T-helper 1 cell treated with Interleukin-12 subunit alpha and Interleukin-12 subunit beta and Interleukin-4 antibody, amounts not matched to agents 30 ng/mL and 1 ng/mL, for 36 hours (primary cell): ENCODE data around the gene RFX2. TPM values are rescaled to one million over a fixed set of nuclear protein-coding genes. Genes with fewer than 3 reads are reported as not detected.
"Not testable (repeated sequence)": the region's sequence is repeated elsewhere in the genome, so short reads cannot be mapped to it uniquely, and the experiment has no call there.

ENCODE experiments used
- intact Hi-C: fragments of 100-400 bp; cut with micrococcal nuclease; formaldehyde crosslinking; loops from one replicate; pipeline ENCODE4 v1.15.1; 2024
- total RNA-seq: library from RNA; stranded (reverse); gene quantifications from 2 replicates; pipeline ENCODE4 v1.2.3, GENCODE V29; 2022

Gene RFX2
- total RNA-seq, 1 donor from 2014 or later = 8.9 TPM

GRCh38 chr19:6041991-6042481 is 68.3 kb downstream of the RFX2 start:
- intact Hi-C loops = no loop called here

GRCh38 chr19:6041071-6041470 is 69.2 kb downstream of the RFX2 start:
- intact Hi-C loops = no loop called here

GRCh38 chr19:6039566-6040225 is 70.6 kb downstream of the RFX2 start:
- intact Hi-C loops = no loop called here

- intact Hi-C loops = no loop called here
Measured at GRCh38 chr19:6038634-6039405, 71.5 kb downstream of the RFX2 start.

- intact Hi-C loops = no loop called here
Measured at GRCh38 chr19:6035026-6035425, 75.3 kb downstream of the RFX2 start.

- intact Hi-C loops = no loop called here
Measured at GRCh38 chr19:6034512-6034911, 75.8 kb downstream of the RFX2 start.

GRCh38 chr19:6033744-6034264 is 76.5 kb downstream of the RFX2 start:
- intact Hi-C loops = no loop called here

GRCh38 chr19:6032827-6033226 is 77.5 kb downstream of the RFX2 start:
- intact Hi-C loops = no loop called here

GRCh38 chr19:6032381-6032780 is 77.9 kb downstream of the RFX2 start:
- intact Hi-C loops = no loop called here

GRCh38 chr19:6030214-6030507 is 80.1 kb downstream of the RFX2 start:
- intact Hi-C loops = no loop called here

GRCh38 chr19:6026390-6027227 is 83.7 kb downstream of the RFX2 start:
- intact Hi-C loops = no loop called here

- intact Hi-C loops = not testable (repeated sequence)
Measured at GRCh38 chr19:6024756-6025155, 85.5 kb downstream of the RFX2 start.

- intact Hi-C loops = no loop called here
Measured at GRCh38 chr19:6023936-6024335, 86.4 kb downstream of the RFX2 start.

GRCh38 chr19:6023085-6023682 is 87.1 kb downstream of the RFX2 start:
- intact Hi-C loops = no loop called here

GRCh38 chr19:6022570-6023064 is 87.7 kb downstream of the RFX2 start:
- intact Hi-C loops = loop anchor here (1.0 kb wide), 5 partner anchors 35 to 249 kb away; partner anchors contain the start of gene VMAC

- intact Hi-C loops = loop anchor here (1.0 kb wide), 5 partner anchors 35 to 249 kb away; partner anchors contain the start of gene VMAC
Measured at GRCh38 chr19:6021878-6022569, 88.3 kb downstream of the RFX2 start.

GRCh38 chr19:6020972-6021805 is 89.1 kb downstream of the RFX2 start:
- intact Hi-C loops = no loop called here

GRCh38 chr19:6020166-6020882 is 90.0 kb downstream of the RFX2 start:
- intact Hi-C loops = no loop called here

- intact Hi-C loops = no loop called here
Measured at GRCh38 chr19:6018786-6019185, 91.5 kb downstream of the RFX2 start.
